Suprapubic skin (tissue), 4 donors: Measurements from ENCODE around the gene SSRP1. TPM values are rescaled to one million over a fixed set of nuclear protein-coding genes. Genes with fewer than 3 reads are reported as not detected.

ENCODE experiments used
- DNase-seq, 2 donors: peaks; one replicate each; pipeline ENCODE4 v3.0.0-alpha.2; 2019; ENCODE audit warnings: low spot score in 2 of 2
- H3K27ac ChIP-seq: fragments of 200-600 bp; sonication (generic); one replicate; pipeline ENCODE4 v1.5.1; 2019
- H3K27me3 ChIP-seq: fragments of 200-600 bp; sonication (generic); one replicate; pipeline ENCODE4 v1.5.1; 2019
- H3K36me3 ChIP-seq: fragments of 200-600 bp; sonication (generic); one replicate; pipeline ENCODE4 v1.5.1; 2019
- H3K4me1 ChIP-seq: fragments of 200-600 bp; sonication (generic); one replicate; pipeline ENCODE4 v1.5.1; 2019
- H3K4me3 ChIP-seq: fragments of 200-600 bp; sonication (generic); one replicate; pipeline ENCODE4 v1.5.1; 2019; ENCODE audit warnings: mild to moderate bottlenecking
- H3K9me3 ChIP-seq: fragments of 200-600 bp; sonication (generic); one replicate; pipeline ENCODE4 v1.5.1; 2019
- CTCF ChIP-seq, 2 donors: fragments of 200-600 bp in 1 of 2; fragments of 450-650 bp in 1 of 2; sonication (generic) in 1 of 2; IDR thresholded peaks; one replicate each; pipeline ENCODE4 v1.5.1; 2016 to 2019; ENCODE audit warnings: antibody characterized with exemption in 2 of 2, mild to moderate bottlenecking in 1 of 2, moderate library complexity in 1 of 2
- EP300 ChIP-seq: sonication (generic); formaldehyde crosslinking; IDR thresholded peaks from one replicate; pipeline ENCODE4 v1.6.1; 2017; ENCODE audit warnings: antibody characterized with exemption
- POLR2A ChIP-seq, 2 donors: fragments of 450-650 bp; IDR thresholded peaks; one replicate each; pipeline ENCODE4 v1.6.1; 2017; ENCODE audit warnings: antibody characterized with exemption in 2 of 2, mild to moderate bottlenecking in 2 of 2, moderate library complexity in 2 of 2
- POLR2AphosphoS5 ChIP-seq, 3 donors: sonication (generic); formaldehyde crosslinking; IDR thresholded peaks; one replicate each; pipeline ENCODE4 v1.6.1; 2017; ENCODE audit warnings: antibody characterized with exemption in 3 of 3
- WGBS: methylation state at CpG from one replicate; pipeline ENCODE4 v1.1.5; 2018; 5-methylcytosine and 5-hydroxymethylcytosine counted together
- total RNA-seq, 4 donors: library from RNA; depleted of rRNA; stranded (reverse); fragments of >200 nt; gene quantifications; one replicate each; pipeline ENCODE4 v1.1.0, GENCODE V29; 2016

SSRP1 gene
- total RNA-seq, 4 donors from 2014 or later = 59.9 to 96.5 (median 67.9) TPM

- H3K27me3 ChIP-seq = no peaks in the 10 kb centered on the region
- no peaks in the 10 kb centered on the region for H3K4me1 ChIP-seq
- H3K4me3 ChIP-seq = no peak overlapping the region
- TF ChIP-seq EP300 (no peak), POLR2A (IDR thresholded peaks at IDR 0.05) (no peak), POLR2AphosphoS5 (IDR thresholded peaks at IDR 0.05) (no peak), CTCF (IDR thresholded peaks at IDR 0.05) (no peak)
- no peaks in the 10 kb centered on the region for H3K36me3 ChIP-seq
- H3K9me3 ChIP-seq = no peaks in the 10 kb centered on the region
- no peak overlapping the region for H3K27ac ChIP-seq
- DNase-seq = no peak
- 39% methylated on average over 14 of the region's 26 CpGs for WGBS
These were observed 40.7 kb upstream of the SSRP1 start for GRCh38 chr11:57376095-57377090.

- Histone ChIP-seq H3K27me3 (no peaks in the 10 kb centered on the region), H3K4me3 (no peak overlapping the region), H3K4me1 (no peaks in the 10 kb centered on the region), H3K36me3 (no peaks in the 10 kb centered on the region), H3K9me3 (no peaks in the 10 kb centered on the region), H3K27ac (no peak overlapping the region)
- no peak for DNase-seq
- WGBS = 68% methylated on average over 2 of the region's 2 CpGs
- TF ChIP-seq CTCF (IDR thresholded peaks at IDR 0.05) (no peak), POLR2A (IDR thresholded peaks at IDR 0.05) (no peak), POLR2AphosphoS5 (IDR thresholded peaks at IDR 0.05) (no peak), EP300 (no peak)
These were observed 39.8 kb upstream of the SSRP1 start for GRCh38 chr11:57375490-57375889.

GRCh38 chr11:57374966-57375365 lies 39.3 kb upstream of the SSRP1 start:
- no peaks in the 10 kb centered on the region for H3K9me3 ChIP-seq
- no peak overlapping the region for H3K4me3 ChIP-seq
- no peaks in the 10 kb centered on the region for H3K36me3 ChIP-seq
- H3K4me1 ChIP-seq = no peaks in the 10 kb centered on the region
- no peak overlapping the region for H3K27ac ChIP-seq
- H3K27me3 ChIP-seq = no peaks in the 10 kb centered on the region
- no peak for DNase-seq
- WGBS = 76% methylated on average over 3 of the region's 3 CpGs
- no peak for TF ChIP-seq POLR2A (IDR thresholded peaks at IDR 0.05)
- TF ChIP-seq EP300 = no peak
- TF ChIP-seq POLR2AphosphoS5 (IDR thresholded peaks at IDR 0.05) = no peak
- TF ChIP-seq CTCF (IDR thresholded peaks at IDR 0.05) = no peak

GRCh38 chr11:57373146-57373545 lies 37.5 kb upstream of the SSRP1 start:
- Histone ChIP-seq H3K27ac (no peak overlapping the region), H3K4me1 (no peaks in the 10 kb centered on the region), H3K27me3 (no peaks in the 10 kb centered on the region), H3K9me3 (no peaks in the 10 kb centered on the region), H3K4me3 (no peak overlapping the region), H3K36me3 (no peaks in the 10 kb centered on the region)
- DNase-seq = no peak
- TF ChIP-seq CTCF (IDR thresholded peaks at IDR 0.05) = no peak
- no peak for TF ChIP-seq POLR2AphosphoS5 (IDR thresholded peaks at IDR 0.05)
- WGBS = 59% methylated on average over 3 of the region's 3 CpGs

- no peak overlapping the region for H3K4me3 ChIP-seq
- no peak for DNase-seq
- H3K9me3 ChIP-seq = no peaks in the 10 kb centered on the region
- no peaks in the 10 kb centered on the region for H3K4me1 ChIP-seq
- H3K27me3 ChIP-seq = no peaks in the 10 kb centered on the region
- TF ChIP-seq EP300 = no peak
- TF ChIP-seq CTCF (IDR thresholded peaks at IDR 0.05) = no peak
- no peak for TF ChIP-seq POLR2AphosphoS5 (IDR thresholded peaks at IDR 0.05)
- TF ChIP-seq POLR2A (IDR thresholded peaks at IDR 0.05) = no peak
- H3K36me3 ChIP-seq = no peaks in the 10 kb centered on the region
- H3K27ac ChIP-seq = no peak overlapping the region
These were observed 35.2 kb upstream of the SSRP1 start for GRCh38 chr11:57370941-57371340.
